A673 (cell line): Measurements from ENCODE around the gene CELF4.

Experiments used
- EZH2 ChIP-seq: fragments of 200-600 bp; sonication (generic); IDR thresholded peaks from 2 replicates; pipeline ENCODE4 v1.6.1; 2017; ENCODE audit warnings: borderline replicate concordance, low read depth, mild to moderate bottlenecking, mixed read lengths, antibody characterized with exemption, low read length; ENCODE audit not compliant: poor library complexity, severe bottlenecking
- TF ChIP-seq, protein P1 (sequence below): fragments of 300-800, 200-600 bp; sonication (generic); conservative IDR thresholded peaks from 2 replicates; pipeline ENCODE4 v1.5.1; 2017; ENCODE audit warnings: low read depth, mild to moderate bottlenecking, antibody characterized with exemption, low read length, moderate library complexity, mixed read lengths

- TF ChIP-seq, protein P1, sequence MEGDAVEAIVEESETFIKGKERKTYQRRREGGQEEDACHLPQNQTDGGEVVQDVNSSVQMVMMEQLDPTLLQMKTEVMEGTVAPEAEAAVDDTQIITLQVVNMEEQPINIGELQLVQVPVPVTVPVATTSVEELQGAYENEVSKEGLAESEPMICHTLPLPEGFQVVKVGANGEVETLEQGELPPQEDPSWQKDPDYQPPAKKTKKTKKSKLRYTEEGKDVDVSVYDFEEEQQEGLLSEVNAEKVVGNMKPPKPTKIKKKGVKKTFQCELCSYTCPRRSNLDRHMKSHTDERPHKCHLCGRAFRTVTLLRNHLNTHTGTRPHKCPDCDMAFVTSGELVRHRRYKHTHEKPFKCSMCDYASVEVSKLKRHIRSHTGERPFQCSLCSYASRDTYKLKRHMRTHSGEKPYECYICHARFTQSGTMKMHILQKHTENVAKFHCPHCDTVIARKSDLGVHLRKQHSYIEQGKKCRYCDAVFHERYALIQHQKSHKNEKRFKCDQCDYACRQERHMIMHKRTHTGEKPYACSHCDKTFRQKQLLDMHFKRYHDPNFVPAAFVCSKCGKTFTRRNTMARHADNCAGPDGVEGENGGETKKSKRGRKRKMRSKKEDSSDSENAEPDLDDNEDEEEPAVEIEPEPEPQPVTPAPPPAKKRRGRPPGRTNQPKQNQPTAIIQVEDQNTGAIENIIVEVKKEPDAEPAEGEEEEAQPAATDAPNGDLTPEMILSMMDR, result no peak
- peak; percentile 87 for TF ChIP-seq EZH2
These were observed 40.9 kb downstream of the CELF4 start for GRCh38 chr18:37524498-37525261.
